ENCODE results near the gene NCBP1. TPM values are rescaled to one million over a fixed set of nuclear protein-coding genes. Genes with fewer than 3 reads are reported as not detected.
A peak's percentile ranks its signal among the peaks of the same experiment; 100 is the strongest.

Gene NCBP1
- total RNA-seq, 1 donor from 2014 or later = 36.3 TPM

DNA sequence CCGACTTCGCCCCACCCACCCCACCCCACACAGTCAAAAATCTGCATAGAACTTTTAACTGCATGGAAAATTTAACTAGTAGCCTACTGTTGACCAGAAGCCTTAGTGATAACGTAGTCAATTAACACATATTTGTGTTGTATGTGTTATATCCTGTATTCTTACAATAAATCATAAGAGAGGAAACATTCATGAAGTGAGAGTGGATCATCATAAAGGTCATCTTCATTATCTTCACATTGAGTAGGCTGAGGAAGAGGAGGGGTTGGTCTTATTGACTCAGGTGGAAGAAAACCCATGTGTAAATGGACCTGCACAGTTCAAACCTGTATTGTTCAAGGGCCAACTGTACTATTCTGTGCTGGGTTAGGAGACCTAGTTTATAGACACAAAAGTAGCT lies 32.1 kb downstream of the NCBP1 start:
- intact Hi-C loops (cut with micrococcal nuclease) = no loop called here
- POLR2A ChIA-PET = no interaction called here
- peaks cover 88% of the 10 kb centered on the region for H3K36me3 Mint-ChIP-seq (ENCODE audit: low read depth)

DNA sequence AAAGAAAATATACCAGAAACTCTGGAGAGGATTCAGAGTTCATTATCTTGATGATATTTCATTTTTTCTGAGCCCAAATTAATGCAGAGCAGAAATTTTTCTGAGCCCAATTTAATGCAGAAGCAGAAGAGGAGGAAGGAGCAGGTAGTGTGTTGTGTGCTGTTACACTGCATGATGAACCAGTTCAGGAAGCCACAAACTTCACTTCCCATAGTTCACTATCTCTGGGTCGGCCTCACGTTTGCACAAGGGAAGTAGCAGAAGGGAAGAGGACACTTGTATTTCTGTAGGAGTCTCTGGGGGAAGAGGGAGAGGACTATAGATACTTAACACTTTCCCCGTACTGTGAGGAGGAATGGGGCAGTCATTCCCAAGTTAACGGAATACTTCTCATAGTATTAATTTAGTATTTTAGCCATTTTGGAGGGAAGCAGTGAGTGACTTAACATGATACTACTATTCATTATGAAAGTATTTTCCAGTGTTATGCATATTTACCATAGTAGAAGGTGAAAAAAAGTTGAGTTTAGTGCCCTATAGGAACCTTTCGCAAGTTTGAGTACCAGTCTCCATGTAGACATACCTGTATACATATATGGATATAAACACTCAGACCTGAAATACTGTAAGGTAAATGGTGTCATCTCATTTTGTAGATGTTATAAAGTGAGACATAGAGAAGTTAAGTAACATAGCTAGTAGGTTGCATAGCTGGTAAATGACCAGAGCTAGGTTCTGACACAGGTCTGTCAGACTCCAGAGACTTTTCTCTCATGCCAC lies 33.5 kb downstream of the NCBP1 start:
- H3K36me3 Mint-ChIP-seq (ENCODE audit: low read depth) = peaks cover 92% of the 10 kb centered on the region
- intact Hi-C loops (cut with micrococcal nuclease) = no loop called here
- H3K4me3 Mint-ChIP-seq = no peak overlapping the region
- ATAC-seq (ENCODE audit: low read depth) = no peak
- no peak for DNase-seq
- no peaks in the 10 kb centered on the region for H3K9me3 Mint-ChIP-seq
- peaks cover 2% of the 10 kb centered on the region for H3K4me1 Mint-ChIP-seq
- CTCF ChIA-PET = interaction anchor here (1.0 kb wide), 1 partner anchor 13 kb away, joined by 3 read pairs; no protein-coding TSS in a partner anchor
- TF ChIP-seq, protein P1, sequence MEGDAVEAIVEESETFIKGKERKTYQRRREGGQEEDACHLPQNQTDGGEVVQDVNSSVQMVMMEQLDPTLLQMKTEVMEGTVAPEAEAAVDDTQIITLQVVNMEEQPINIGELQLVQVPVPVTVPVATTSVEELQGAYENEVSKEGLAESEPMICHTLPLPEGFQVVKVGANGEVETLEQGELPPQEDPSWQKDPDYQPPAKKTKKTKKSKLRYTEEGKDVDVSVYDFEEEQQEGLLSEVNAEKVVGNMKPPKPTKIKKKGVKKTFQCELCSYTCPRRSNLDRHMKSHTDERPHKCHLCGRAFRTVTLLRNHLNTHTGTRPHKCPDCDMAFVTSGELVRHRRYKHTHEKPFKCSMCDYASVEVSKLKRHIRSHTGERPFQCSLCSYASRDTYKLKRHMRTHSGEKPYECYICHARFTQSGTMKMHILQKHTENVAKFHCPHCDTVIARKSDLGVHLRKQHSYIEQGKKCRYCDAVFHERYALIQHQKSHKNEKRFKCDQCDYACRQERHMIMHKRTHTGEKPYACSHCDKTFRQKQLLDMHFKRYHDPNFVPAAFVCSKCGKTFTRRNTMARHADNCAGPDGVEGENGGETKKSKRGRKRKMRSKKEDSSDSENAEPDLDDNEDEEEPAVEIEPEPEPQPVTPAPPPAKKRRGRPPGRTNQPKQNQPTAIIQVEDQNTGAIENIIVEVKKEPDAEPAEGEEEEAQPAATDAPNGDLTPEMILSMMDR (IDR thresholded peaks at IDR 0.05) = no peak
- no peaks in the 10 kb centered on the region for H3K27me3 Mint-ChIP-seq
- peak overlapping the region; percentile 1 for H3K27ac Mint-ChIP-seq
- POLR2A ChIA-PET = no interaction called here

More for the DNA sequence above, 32.1 kb downstream of the NCBP1 start:
- Mint-ChIP-seq H3K9me3 (no peaks in the 10 kb centered on the region), H3K4me1 (peaks cover 2% of the 10 kb centered on the region), H3K27me3 (no peaks in the 10 kb centered on the region), H3K27ac (no peak overlapping the region), H3K4me3 (no peak overlapping the region)
- TF ChIP-seq, protein P1 (IDR thresholded peaks at IDR 0.05) = no peak
- no peak for DNase-seq
- ATAC-seq (ENCODE audit: low read depth) = no peak
- CTCF ChIA-PET = no interaction called here

DNA sequence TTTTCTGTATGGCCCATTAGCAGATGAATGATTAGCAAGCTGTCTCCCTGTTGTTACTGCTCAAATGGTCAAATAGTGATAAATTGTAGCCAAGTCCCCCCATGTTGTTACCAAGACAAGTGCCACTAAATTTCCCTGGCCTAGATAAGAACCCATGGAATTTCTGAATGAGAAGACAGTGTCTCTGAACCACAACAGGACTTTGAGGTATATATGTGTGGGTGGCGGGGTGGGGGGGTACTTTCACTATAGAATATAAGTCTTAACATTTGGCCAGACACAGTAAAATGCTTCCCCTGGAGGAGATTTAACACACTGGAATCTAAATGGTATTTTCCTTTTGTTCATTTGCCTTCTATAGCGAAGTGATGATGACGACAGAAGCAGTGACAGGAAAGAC lies 34.9 kb downstream of the NCBP1 start:
- no peaks in the 10 kb centered on the region for H3K27me3 Mint-ChIP-seq
- H3K36me3 Mint-ChIP-seq (ENCODE audit: low read depth) = peaks cover 90% of the 10 kb centered on the region
- POLR2A ChIA-PET = no interaction called here
- intact Hi-C loops (cut with micrococcal nuclease) = no loop called here
- ATAC-seq (ENCODE audit: low read depth) (no peak), DNase-seq (no peak)
- H3K27ac Mint-ChIP-seq = no peak overlapping the region
- H3K9me3 Mint-ChIP-seq = no peaks in the 10 kb centered on the region
- peaks cover 2% of the 10 kb centered on the region for H3K4me1 Mint-ChIP-seq
- TF ChIP-seq, protein P1 (IDR thresholded peaks at IDR 0.05) = no peak
- H3K4me3 Mint-ChIP-seq = no peak overlapping the region
- CTCF ChIA-PET = no interaction called here

DNA sequence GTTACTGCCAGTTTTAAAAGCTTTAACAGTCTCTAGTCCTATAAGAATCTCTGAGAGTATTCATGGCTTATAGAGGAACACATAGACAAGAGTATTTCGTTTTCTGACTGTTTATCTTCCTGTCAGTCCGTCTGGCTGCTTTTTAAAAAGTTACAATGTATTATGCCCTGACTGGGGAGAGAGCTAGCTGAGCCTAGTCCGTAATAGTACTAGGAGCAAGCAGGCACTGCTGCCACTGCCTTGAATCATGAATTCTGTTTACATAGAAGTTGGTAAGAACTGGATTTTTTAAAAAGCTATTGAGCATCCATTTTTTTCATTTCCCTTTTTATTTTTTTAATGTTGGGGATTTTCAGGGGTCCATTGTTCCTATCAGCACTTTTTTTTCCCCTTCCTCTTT lies 37.0 kb downstream of the NCBP1 start:
- Mint-ChIP-seq H3K27me3 (no peaks in the 10 kb centered on the region), H3K9me3 (no peaks in the 10 kb centered on the region), H3K4me3 (no peak overlapping the region), H3K27ac (no peak overlapping the region), H3K4me1 (peaks cover 2% of the 10 kb centered on the region), H3K36me3 (ENCODE audit: low read depth) (peaks cover 91% of the 10 kb centered on the region)
- ATAC-seq (ENCODE audit: low read depth) (no peak), DNase-seq (no peak)
- POLR2A ChIA-PET = no interaction called here
- intact Hi-C loops (cut with micrococcal nuclease) = no loop called here
- CTCF ChIA-PET = interaction anchor here (1.1 kb wide), 1 partner anchor 36 kb away, joined by 3 read pairs; the partner anchor contains the start of gene NCBP1
- TF ChIP-seq, protein P1 (IDR thresholded peaks at IDR 0.05) = no peak

DNA sequence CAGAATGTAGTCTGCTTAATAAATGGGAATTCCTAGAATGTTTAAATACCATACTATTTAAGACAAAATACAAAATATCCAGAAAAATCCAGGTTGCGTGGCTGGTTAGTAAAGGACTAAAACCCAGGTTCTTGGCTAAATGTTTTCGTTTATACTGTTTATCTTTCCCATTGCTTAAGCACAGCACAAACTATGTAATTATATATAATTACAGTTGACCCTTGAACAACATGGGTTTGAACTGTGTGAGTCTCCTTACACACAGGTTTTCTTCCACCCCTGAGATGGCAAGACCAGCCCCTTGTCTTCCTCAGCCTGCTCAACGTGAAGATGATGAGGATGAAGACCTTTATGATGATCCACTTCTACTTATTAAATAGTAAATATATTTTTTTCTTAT lies 38.8 kb downstream of the NCBP1 start:
- H3K27ac Mint-ChIP-seq = no peak overlapping the region
- no peaks in the 10 kb centered on the region for H3K9me3 Mint-ChIP-seq
- intact Hi-C loops (cut with micrococcal nuclease) = no loop called here
- H3K36me3 Mint-ChIP-seq (ENCODE audit: low read depth) = peaks cover 90% of the 10 kb centered on the region
- no peak overlapping the region for H3K4me3 Mint-ChIP-seq
- ChIA-PET CTCF (no interaction called here), POLR2A (no interaction called here)
- ATAC-seq (ENCODE audit: low read depth) = no peak
- H3K27me3 Mint-ChIP-seq = no peaks in the 10 kb centered on the region
- no peak for DNase-seq
- no peaks in the 10 kb centered on the region for H3K4me1 Mint-ChIP-seq
- TF ChIP-seq, protein P1 (IDR thresholded peaks at IDR 0.05) = no peak
